ENCODE results near the gene ACOXL.

DNA sequence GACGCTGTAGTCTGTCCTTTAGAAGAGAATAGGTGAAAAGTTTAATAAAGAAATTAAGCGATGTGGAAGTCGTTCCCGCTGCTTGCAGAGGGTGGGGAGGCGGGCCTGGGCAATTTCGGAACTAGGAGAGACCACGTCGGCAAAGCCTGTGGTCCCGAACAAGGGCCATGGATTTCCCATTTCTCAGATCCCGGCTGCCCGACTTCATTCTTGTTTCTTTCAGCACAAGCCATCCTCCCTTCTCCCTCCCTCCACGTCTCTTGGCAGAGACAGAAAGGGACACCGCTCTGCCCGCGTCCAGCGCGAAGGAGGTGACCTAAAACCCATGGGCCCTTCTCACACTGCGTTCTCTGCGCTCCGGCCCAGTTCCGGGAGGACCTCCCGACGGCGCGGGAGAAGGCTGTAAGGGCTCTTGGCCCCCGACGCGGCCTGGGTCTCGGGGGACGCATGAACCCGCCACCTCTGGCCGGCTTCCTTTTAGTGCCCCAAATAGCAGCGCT, 386.2 kb downstream of the ACOXL start:
- TF ChIP-seq JUN (IDR thresholded peaks at IDR 0.05; ENCODE audit: borderline replicate concordance, insufficient read depth, insufficient read length, low read depth) (no peak), EZH2 (IDR thresholded peaks at IDR 0.05; ENCODE audit: borderline replicate concordance, low read depth, low read length, severe bottlenecking) (no peak), CTCF (IDR thresholded peaks at IDR 0.05; ENCODE audit: extremely low read depth in 1 of 2, insufficient read depth in 1 of 2, low read depth in 1 of 2, low read length in 2 of 2) (no peak), POLR2AphosphoS5 (IDR thresholded peaks at IDR 0.05; ENCODE audit: insufficient read depth, low read depth, low read length) (no peak), FOS (IDR thresholded peaks at IDR 0.05; ENCODE audit: borderline replicate concordance, insufficient read depth, low read length) (no peak)
